Prostate gland (tissue), 2 donors: ENCODE data around the gene DMWD.

Source experiments
- CTCF ChIP-seq, 4 experiments: fragments of 200-600 bp in 2 of 4; fragments of 450-650 bp in 2 of 4; sonication (generic) in 2 of 4; IDR thresholded peaks; 1 replicate in 3 of 4; 2 replicates in 1 of 4; pipeline ENCODE4 v1.5.1; 2016 to 2019; ENCODE audit warnings: antibody characterized with exemption in 4 of 4, mild to moderate bottlenecking in 2 of 4, moderate library complexity in 2 of 4
- POLR2A ChIP-seq: fragments of 450-650 bp; IDR thresholded peaks from one replicate; pipeline ENCODE4 v1.6.1; 2016; ENCODE audit warnings: antibody characterized with exemption, mild to moderate bottlenecking

- TF ChIP-seq CTCF (IDR thresholded peaks at IDR 0.05) (no peak), POLR2A (no peak)
Observed at GRCh38 chr19:45801603-45802175, 9.0 kb upstream of the DMWD start.
